Measurements from ENCODE around the gene FHOD3.

FHOD3 gene

DNA sequence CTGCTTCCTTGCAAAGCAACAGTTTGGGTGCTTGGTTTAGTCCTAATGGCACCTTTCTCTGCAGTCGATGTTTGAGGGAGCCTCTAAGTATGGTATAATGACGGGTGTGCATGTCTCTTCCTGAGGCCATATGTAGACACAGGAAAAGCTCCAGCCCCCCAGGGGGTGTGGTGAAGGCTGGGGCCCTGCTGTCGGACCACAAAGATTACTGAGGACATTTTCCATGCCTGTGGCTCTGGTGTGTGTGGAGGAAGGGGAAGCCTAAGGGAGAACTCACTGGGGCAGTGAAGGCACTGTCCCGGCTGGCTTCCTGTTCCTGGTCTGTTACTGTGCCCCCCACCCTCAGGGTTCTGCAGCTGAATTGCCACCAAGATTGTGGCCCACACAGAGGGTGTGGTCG, 187.1 kb downstream of the FHOD3 start:
- no peak for DNase-seq (ENCODE audit: low spot score)

DNA sequence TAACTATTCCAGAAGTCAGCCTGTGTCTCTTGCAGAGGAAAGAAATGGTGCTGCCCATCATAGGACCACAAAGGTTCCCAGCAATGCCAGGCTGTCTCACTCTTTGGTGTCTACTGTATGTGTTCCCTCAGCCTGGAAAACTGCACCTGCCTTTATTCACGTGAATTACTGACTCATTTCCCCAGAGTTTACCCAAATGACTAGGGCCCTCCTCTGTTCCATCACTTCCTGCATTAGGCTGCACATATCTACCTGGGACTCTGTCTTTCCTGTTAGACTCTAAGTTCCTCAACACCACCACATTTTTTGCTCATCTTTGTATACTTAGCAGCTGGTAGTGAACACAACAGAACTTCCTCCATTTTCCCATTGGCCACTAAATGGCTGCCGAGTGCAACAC, 188.3 kb downstream of the FHOD3 start:
- TF ChIP-seq CTCF (IDR thresholded peaks at IDR 0.05; ENCODE audit: extremely low read depth, missing control alignments) = no peak
- no peak for DNase-seq (ENCODE audit: low spot score)

More for the DNA sequence above, 187.1 kb downstream of the FHOD3 start:
- no peak for TF ChIP-seq CTCF (IDR thresholded peaks at IDR 0.05; ENCODE audit: extremely low read depth, missing control alignments)

DNA sequence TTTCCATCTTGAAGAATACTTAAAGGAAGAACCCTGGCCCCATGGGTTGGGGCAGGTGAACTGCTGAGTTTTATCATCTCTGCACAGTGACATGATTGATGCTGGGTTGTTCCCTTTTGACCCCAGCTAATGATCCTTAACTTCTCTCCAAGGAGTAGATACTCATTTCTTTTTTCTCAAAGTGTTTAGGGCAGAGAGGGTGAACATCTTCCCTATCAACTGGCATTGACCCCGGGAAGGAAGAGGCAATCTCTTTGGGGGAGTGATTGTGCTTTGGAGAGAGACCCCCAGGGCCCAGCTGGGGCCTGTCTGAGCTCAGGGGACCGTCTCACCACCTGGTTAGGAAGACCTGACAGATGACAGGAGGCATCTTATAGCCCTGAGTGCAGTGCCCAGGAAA, 190.6 kb downstream of the FHOD3 start:
- no peak for TF ChIP-seq CTCF (IDR thresholded peaks at IDR 0.05; ENCODE audit: extremely low read depth, missing control alignments)
- DNase-seq (ENCODE audit: low spot score) = no peak

GRCh38 chr18:36490897-36491296, 193.4 kb downstream of the FHOD3 start:
- no peak for TF ChIP-seq CTCF (IDR thresholded peaks at IDR 0.05; ENCODE audit: extremely low read depth, missing control alignments)
- no peak for DNase-seq (ENCODE audit: low spot score)

- TF ChIP-seq CTCF (IDR thresholded peaks at IDR 0.05; ENCODE audit: extremely low read depth, missing control alignments) = no peak
- DNase-seq (ENCODE audit: low spot score) = no peak
Observed at GRCh38 chr18:36492604-36493329, 195.3 kb downstream of the FHOD3 start.

DNA sequence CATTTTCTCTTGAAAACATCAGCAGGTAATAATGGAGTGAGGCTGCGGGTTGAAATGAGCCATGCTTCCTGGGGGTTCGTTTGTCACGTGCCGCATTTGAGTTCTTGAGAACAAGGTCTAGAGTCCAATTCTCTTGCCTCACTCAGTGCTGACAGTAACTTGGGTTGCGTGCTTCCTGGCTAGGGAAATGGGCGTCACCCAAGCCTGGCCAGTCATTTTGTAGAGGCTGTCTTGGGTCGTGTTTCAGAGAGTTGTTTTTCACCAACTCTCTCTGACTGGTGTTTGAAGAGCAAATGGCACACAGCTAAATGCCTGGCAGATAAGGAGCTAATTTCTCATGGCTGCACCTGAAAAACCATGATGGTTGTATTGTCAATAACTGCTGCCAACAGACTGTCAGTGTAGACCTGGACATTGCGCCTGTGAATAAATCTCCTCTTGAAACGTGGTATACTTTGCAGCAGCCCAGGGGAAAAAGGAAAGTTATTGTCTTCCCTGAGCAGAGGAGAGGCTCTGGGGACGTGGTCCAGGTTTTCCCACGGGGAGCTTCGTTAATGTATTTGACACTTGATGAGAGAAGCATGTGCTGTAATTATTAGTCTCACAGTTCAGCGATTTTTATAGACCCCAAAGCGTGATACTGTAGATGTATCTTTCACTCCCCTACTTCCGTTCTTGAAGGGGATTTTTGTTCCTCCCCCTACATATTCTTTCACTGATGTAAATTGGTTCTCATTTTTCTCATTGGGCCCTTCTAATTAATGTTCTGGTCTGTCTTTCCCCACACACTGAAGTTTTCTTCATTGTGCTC, 196.0 kb downstream of the FHOD3 start:
- no peak for TF ChIP-seq CTCF (IDR thresholded peaks at IDR 0.05; ENCODE audit: extremely low read depth, missing control alignments)
- no peak for DNase-seq (ENCODE audit: low spot score)

- TF ChIP-seq CTCF (IDR thresholded peaks at IDR 0.05; ENCODE audit: extremely low read depth, missing control alignments) = no peak
- DNase-seq (ENCODE audit: low spot score) = no peak
Observed at GRCh38 chr18:36494160-36494437, 196.6 kb downstream of the FHOD3 start.

Measured in GM20000 (cell line).